ENCODE data around the gene MSI2. TPM values are rescaled to one million over a fixed set of nuclear protein-coding genes. Genes with fewer than 3 reads are reported as not detected.

MSI2 gene
- total RNA-seq, 2 experiments from 2014 or later, result 131 to 164 TPM

- Histone ChIP-seq H3K4me1 (ENCODE audit: insufficient read depth, low read length, poor library complexity, severe bottlenecking) (no peaks in the 10 kb centered on the region), H3K4me2 (ENCODE audit: low read length) (no peak overlapping the region), H3K79me2 (ENCODE audit: insufficient read depth, low read depth, low read length) (no peaks in the 10 kb centered on the region), H3K27ac (ENCODE audit: low read depth, low read length, poor library complexity, severe bottlenecking) (no peak overlapping the region), H3K9me3 (ENCODE audit: low read length) (peaks cover 5% of the 10 kb centered on the region; the same call in 1 of the 2 replicates), H3K36me3 (ENCODE audit: insufficient read depth, low read length) (no peaks in the 10 kb centered on the region; the same call in 1 of the 2 replicates), H3K4me3 (ENCODE audit: low read depth, low read length, poor library complexity, severe bottlenecking) (no peak overlapping the region), H3K9me2 (ENCODE audit: insufficient read depth, low read length) (no peaks in the 10 kb centered on the region), H2AFZ (ENCODE audit: low read length) (no peak overlapping the region), H4K20me1 (ENCODE audit: insufficient read depth, low read length) (no peaks in the 10 kb centered on the region)
- no TSS peak for BruUV-seq (replicated peaks)
- DNase-seq (ENCODE audit: low spot score), result no peak
- ChIA-PET CTCF (ENCODE audit: unreplicated experiment) (no interaction called here), POLR2A (no interaction called here)
- intact Hi-C loops (cut with micrococcal nuclease; ENCODE audit: unreplicated experiment), result no loop called here
- no peak for TF ChIP-seq EZH2phosphoT487 (IDR thresholded peaks at IDR 0.05; ENCODE audit: borderline replicate concordance, low read depth, low read length)
- TF ChIP-seq CTCF (conservative IDR thresholded peaks at IDR 0.05; ENCODE audit: low read length), result no peak
Observed at GRCh38 chr17:57713140-57713539, 456.8 kb downstream of the MSI2 start.

GRCh38 chr17:57714665-57715180, 458.4 kb downstream of the MSI2 start:
- no peaks in the 10 kb centered on the region for H3K9me2 ChIP-seq (ENCODE audit: insufficient read depth, low read length)
- DNase-seq (ENCODE audit: low spot score), result no peak
- H3K36me3 ChIP-seq (ENCODE audit: insufficient read depth, low read length), result no peaks in the 10 kb centered on the region; the same call in 1 of the 2 replicates
- H3K27ac ChIP-seq (ENCODE audit: low read depth, low read length, poor library complexity, severe bottlenecking), result no peak overlapping the region
- no peaks in the 10 kb centered on the region for H4K20me1 ChIP-seq (ENCODE audit: insufficient read depth, low read length)
- intact Hi-C loops (cut with micrococcal nuclease; ENCODE audit: unreplicated experiment), result no loop called here
- no peak overlapping the region for H2AFZ ChIP-seq (ENCODE audit: low read length)
- H3K4me2 ChIP-seq (ENCODE audit: low read length), result no peak overlapping the region
- no peak overlapping the region for H3K4me3 ChIP-seq (ENCODE audit: low read depth, low read length, poor library complexity, severe bottlenecking)
- BruUV-seq (replicated peaks), result no TSS peak
- H3K79me2 ChIP-seq (ENCODE audit: insufficient read depth, low read depth, low read length), result no peaks in the 10 kb centered on the region
- no peak for TF ChIP-seq CTCF (conservative IDR thresholded peaks at IDR 0.05; ENCODE audit: low read length)
- TF ChIP-seq EZH2phosphoT487 (IDR thresholded peaks at IDR 0.05; ENCODE audit: borderline replicate concordance, low read depth, low read length), result no peak
- H3K4me1 ChIP-seq (ENCODE audit: insufficient read depth, low read length, poor library complexity, severe bottlenecking), result no peaks in the 10 kb centered on the region
- POLR2A ChIA-PET, result no interaction called here
- CTCF ChIA-PET (ENCODE audit: unreplicated experiment), result no interaction called here
- H3K9me3 ChIP-seq (ENCODE audit: low read length), result peaks cover 5% of the 10 kb centered on the region; the same call in 1 of the 2 replicates

- H3K4me3 ChIP-seq (ENCODE audit: low read depth, low read length, poor library complexity, severe bottlenecking), result no peak overlapping the region
- no peaks in the 10 kb centered on the region for H3K9me3 ChIP-seq (ENCODE audit: low read length)
- no peaks in the 10 kb centered on the region for H4K20me1 ChIP-seq (ENCODE audit: insufficient read depth, low read length)
- no peaks in the 10 kb centered on the region for H3K9me2 ChIP-seq (ENCODE audit: insufficient read depth, low read length)
- no TSS peak for BruUV-seq (replicated peaks)
- no peaks in the 10 kb centered on the region for H3K36me3 ChIP-seq (ENCODE audit: insufficient read depth, low read length)
- no peak overlapping the region for H3K27ac ChIP-seq (ENCODE audit: low read depth, low read length, poor library complexity, severe bottlenecking)
- no peak for DNase-seq (ENCODE audit: low spot score)
- no peaks in the 10 kb centered on the region for H3K79me2 ChIP-seq (ENCODE audit: insufficient read depth, low read depth, low read length)
- POLR2A ChIA-PET, result interaction anchor here (1.1 kb wide), 1 partner anchor 16 kb away, joined by 6 read pairs; no protein-coding TSS in a partner anchor
- H3K4me1 ChIP-seq (ENCODE audit: insufficient read depth, low read length, poor library complexity, severe bottlenecking), result no peaks in the 10 kb centered on the region
- intact Hi-C loops (cut with micrococcal nuclease; ENCODE audit: unreplicated experiment), result no loop called here
- no peak overlapping the region for H3K4me2 ChIP-seq (ENCODE audit: low read length)
- CTCF ChIA-PET (ENCODE audit: unreplicated experiment), result no interaction called here
- TF ChIP-seq CTCF (conservative IDR thresholded peaks at IDR 0.05; ENCODE audit: low read length) (no peak), EZH2phosphoT487 (IDR thresholded peaks at IDR 0.05; ENCODE audit: borderline replicate concordance, low read depth, low read length) (no peak)
- no peak overlapping the region for H2AFZ ChIP-seq (ENCODE audit: low read length)
Observed at GRCh38 chr17:57715981-57716380, 459.7 kb downstream of the MSI2 start.
